Osteoblast (primary cell): ENCODE data around the gene TIAL1. TPM values are rescaled to one million over a fixed set of nuclear protein-coding genes. Genes with fewer than 3 reads are reported as not detected.

Source experiments
- DNase-seq: peaks from one replicate; pipeline ENCODE4 v3.0.0; 2011; ENCODE audit warnings: low spot score, mixed read lengths; ENCODE audit not compliant: insufficient read length; ENCODE audit errors: missing footprints
- H2AFZ ChIP-seq: 2 replicates; pipeline ENCODE4 v1.6.0; 2011; ENCODE audit warnings: mild to moderate bottlenecking, low read length
- H3K27ac ChIP-seq: 2 replicates; pipeline ENCODE4 v1.5.1; 2011; ENCODE audit warnings: mild to moderate bottlenecking, low read depth, low read length, moderate library complexity
- H3K27me3 ChIP-seq: 2 replicates; pipeline ENCODE4 v1.6.0; 2012; ENCODE audit warnings: mild to moderate bottlenecking, control low read depth, inconsistent platforms, low read length, moderate library complexity; ENCODE audit not compliant: insufficient read depth
- H3K36me3 ChIP-seq: 2 replicates; pipeline ENCODE4 v1.5.1; 2011; ENCODE audit warnings: mild to moderate bottlenecking, low read length, control low read depth, moderate library complexity; ENCODE audit not compliant: insufficient read depth
- H3K4me1 ChIP-seq: 2 replicates; pipeline ENCODE4 v1.5.1; 2011; ENCODE audit warnings: mild to moderate bottlenecking, low read length, control low read depth, moderate library complexity; ENCODE audit not compliant: insufficient read depth
- H3K4me2 ChIP-seq: 2 replicates; pipeline ENCODE4 v1.6.0; 2011; ENCODE audit warnings: mild to moderate bottlenecking, low read length; ENCODE audit not compliant: insufficient read depth
- H3K4me3 ChIP-seq: fragments of 200-600 bp; sonication (generic); 3 replicates; pipeline ENCODE4 v1.5.1; 2012; ENCODE audit warnings: mild to moderate bottlenecking, low read length, inconsistent platforms; ENCODE audit not compliant: insufficient read depth
- H3K79me2 ChIP-seq: 2 replicates; pipeline ENCODE4 v1.6.0; 2012; ENCODE audit warnings: mild to moderate bottlenecking, low read length, control low read depth, inconsistent platforms; ENCODE audit not compliant: insufficient read depth
- H3K9me3 ChIP-seq: 2 replicates; pipeline ENCODE4 v1.5.1; 2011; ENCODE audit warnings: low read depth, low read length, control low read depth
- H4K20me1 ChIP-seq: 2 replicates; pipeline ENCODE4 v1.6.0; 2012; ENCODE audit warnings: mild to moderate bottlenecking, low read length, control low read depth; ENCODE audit not compliant: insufficient read depth
- total RNA-seq: library from RNA; depleted of rRNA; stranded (reverse); fragments of >200 nt; gene quantifications from 2 replicates; pipeline ENCODE4 v1.2.3, GENCODE V29; 2012
- TF ChIP-seq, protein P1 (sequence below): IDR thresholded peaks from 2 replicates; pipeline ENCODE4 v1.5.1; 2011; ENCODE audit warnings: mild to moderate bottlenecking, low read depth, low read length, moderate library complexity; ENCODE audit errors: extremely low read depth

The TIAL1 gene
- total RNA-seq, 1 donor: 53.6 TPM

DNA sequence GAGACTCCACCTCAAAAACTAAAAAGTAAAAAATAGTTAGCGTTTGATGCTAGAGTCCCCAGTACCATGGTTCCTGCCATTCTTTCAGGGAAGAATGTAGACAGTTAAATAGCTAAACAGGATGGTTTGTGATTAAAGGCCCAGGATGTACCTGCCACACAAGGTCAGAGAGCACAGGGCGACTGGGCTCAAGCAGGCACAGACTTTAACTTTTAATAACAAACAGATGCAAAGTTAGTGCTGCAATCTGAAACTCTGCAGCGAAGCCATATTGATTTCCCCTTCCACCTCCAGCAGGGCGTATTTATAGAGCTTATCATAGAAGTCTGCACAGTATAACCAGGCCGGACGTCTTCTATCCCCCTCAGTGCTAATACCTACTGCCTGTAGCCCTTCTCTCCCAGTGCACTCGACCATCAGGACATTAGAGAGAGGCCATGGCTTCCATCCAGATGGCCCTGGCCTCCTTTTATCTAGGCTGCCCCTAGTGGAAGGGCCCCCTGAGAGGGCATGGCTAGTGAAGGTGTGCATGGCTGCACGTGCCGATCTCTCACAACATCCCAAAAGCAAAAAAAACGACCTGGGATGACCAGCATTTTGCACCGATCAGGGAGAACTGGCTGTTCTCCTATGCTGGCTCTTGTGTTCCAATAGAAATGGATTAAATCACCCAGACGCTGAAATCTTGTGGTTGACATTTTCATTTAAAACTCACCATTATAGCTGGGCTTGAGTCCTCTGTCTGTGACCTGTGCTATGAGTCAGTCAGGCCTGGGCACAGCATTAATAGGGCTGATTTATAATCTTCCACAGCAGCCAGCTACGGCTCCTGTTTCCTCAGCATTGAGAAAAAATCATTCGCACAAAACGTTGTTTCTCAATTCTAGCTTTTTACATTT, 46.8 kb upstream of the TIAL1 start:
- peak; percentile 92 for DNase-seq
- no peaks in the 10 kb centered on the region for H3K36me3 ChIP-seq
- peak overlapping the region; percentile 66 for H2AFZ ChIP-seq

DNA sequence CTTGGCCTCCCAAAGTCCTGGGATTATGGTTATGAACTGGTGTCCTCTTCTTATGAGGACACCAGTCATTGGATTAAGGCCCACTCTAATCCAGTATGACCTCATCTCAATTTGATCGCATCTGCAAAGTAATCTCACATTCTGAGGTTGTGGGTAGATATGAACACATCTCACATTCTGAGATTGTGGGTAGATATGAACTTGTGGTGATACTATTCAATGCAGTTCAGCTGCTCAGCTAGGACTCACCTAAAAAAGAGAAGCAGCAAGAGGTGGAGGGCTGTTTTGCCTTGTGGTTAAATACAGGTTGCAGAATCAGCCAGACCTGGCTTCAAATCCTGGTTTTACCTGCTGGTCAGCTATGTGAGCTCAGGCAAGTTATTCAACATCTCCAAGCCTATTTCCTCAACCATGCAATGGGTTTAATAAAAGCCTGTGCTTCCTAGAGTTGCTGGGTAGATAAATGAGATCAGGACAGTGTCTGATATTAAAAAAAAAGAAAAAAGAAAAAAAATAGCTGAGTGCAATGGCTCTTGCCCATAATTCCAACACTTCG, 45.9 kb upstream of the TIAL1 start:
- DNase-seq: no peak
- no peaks in the 10 kb centered on the region for H3K79me2 ChIP-seq

More for the DNA sequence above, 46.8 kb upstream of the TIAL1 start:
- Histone ChIP-seq H3K27ac (peak overlapping the region; percentile 46), H3K27me3 (no peaks in the 10 kb centered on the region), H3K4me3 (peak overlapping the region; percentile 32), H4K20me1 (no peaks in the 10 kb centered on the region), H3K79me2 (no peaks in the 10 kb centered on the region), H3K4me1 (peaks cover 11% of the 10 kb centered on the region), H3K9me3 (no peaks in the 10 kb centered on the region), H3K4me2 (peak overlapping the region; percentile 69)
- TF ChIP-seq, protein P1, sequence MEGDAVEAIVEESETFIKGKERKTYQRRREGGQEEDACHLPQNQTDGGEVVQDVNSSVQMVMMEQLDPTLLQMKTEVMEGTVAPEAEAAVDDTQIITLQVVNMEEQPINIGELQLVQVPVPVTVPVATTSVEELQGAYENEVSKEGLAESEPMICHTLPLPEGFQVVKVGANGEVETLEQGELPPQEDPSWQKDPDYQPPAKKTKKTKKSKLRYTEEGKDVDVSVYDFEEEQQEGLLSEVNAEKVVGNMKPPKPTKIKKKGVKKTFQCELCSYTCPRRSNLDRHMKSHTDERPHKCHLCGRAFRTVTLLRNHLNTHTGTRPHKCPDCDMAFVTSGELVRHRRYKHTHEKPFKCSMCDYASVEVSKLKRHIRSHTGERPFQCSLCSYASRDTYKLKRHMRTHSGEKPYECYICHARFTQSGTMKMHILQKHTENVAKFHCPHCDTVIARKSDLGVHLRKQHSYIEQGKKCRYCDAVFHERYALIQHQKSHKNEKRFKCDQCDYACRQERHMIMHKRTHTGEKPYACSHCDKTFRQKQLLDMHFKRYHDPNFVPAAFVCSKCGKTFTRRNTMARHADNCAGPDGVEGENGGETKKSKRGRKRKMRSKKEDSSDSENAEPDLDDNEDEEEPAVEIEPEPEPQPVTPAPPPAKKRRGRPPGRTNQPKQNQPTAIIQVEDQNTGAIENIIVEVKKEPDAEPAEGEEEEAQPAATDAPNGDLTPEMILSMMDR: no peak

DNA sequence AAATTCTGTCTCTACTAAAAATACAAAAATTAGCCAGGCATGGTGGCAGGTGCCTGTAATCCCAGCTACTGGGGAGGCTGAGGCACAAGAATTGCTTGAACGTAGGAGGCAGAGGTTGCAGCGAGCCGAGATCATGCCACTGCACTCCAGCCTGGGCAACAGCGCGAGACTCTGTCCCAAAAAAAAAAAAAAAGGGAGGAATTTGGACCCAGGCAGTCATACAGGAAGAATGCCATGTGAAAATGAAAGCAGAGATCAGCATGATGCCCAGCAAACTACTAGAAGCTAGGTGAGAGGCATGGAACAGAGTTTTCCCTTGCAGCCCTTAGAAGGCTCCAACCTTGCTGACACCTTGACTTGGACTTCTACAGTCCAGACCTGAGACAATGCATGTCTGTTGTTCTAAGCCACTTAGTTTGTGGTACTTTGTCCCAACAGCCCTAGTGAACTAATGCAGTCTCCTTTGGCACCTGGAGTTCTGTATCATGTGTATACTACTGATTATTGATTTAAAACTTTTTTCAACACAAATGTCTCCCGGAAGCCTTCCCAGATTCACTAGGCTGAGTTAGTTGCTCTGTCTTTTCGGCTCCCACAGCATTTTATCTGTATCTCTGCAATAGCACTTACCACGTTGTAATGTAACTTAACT, 44.2 kb upstream of the TIAL1 start:
- Histone ChIP-seq H3K4me2 (no peak overlapping the region), H3K27me3 (no peaks in the 10 kb centered on the region), H3K79me2 (no peaks in the 10 kb centered on the region), H3K36me3 (no peaks in the 10 kb centered on the region), H3K9me3 (no peaks in the 10 kb centered on the region), H2AFZ (no peak overlapping the region), H4K20me1 (no peaks in the 10 kb centered on the region), H3K27ac (no peak overlapping the region), H3K4me1 (peaks cover 11% of the 10 kb centered on the region), H3K4me3 (no peak overlapping the region)
- TF ChIP-seq, protein P1: no peak
- DNase-seq: no peak

More for the DNA sequence above, 45.9 kb upstream of the TIAL1 start:
- no peak overlapping the region for H3K4me2 ChIP-seq
- H3K4me1 ChIP-seq: peaks cover 11% of the 10 kb centered on the region
- no peaks in the 10 kb centered on the region for H3K9me3 ChIP-seq
- no peaks in the 10 kb centered on the region for H3K27me3 ChIP-seq
- no peak overlapping the region for H3K27ac ChIP-seq
- no peak overlapping the region for H3K4me3 ChIP-seq
- TF ChIP-seq, protein P1: no peak
- no peak overlapping the region for H2AFZ ChIP-seq
- H3K36me3 ChIP-seq: no peaks in the 10 kb centered on the region
- no peaks in the 10 kb centered on the region for H4K20me1 ChIP-seq

DNA sequence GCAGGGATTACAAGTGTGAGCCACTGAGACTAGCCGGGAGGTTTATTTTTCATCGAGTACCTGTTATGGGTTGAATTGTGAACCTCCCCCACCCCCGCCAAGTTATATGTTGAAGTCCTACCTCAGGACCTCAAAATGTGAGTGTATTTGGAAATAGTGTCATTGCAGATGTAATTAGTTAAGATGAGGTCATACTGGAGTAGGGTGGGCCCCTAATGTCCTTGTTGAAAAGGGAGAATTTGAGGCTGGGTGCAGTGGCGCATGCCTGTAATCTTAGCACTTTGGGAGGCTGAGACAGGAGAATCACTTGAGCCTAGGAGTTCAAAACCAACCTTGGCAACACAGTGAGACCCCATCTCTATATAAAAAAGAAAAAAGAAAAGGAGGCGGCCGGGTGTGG, 43.6 kb upstream of the TIAL1 start:
- H3K36me3 ChIP-seq: no peaks in the 10 kb centered on the region
- no peak overlapping the region for H2AFZ ChIP-seq
- no peaks in the 10 kb centered on the region for H3K79me2 ChIP-seq
- no peak overlapping the region for H3K4me3 ChIP-seq
- H3K4me2 ChIP-seq: no peak overlapping the region
- no peak for DNase-seq
- H3K4me1 ChIP-seq: peaks cover 11% of the 10 kb centered on the region
- H3K27ac ChIP-seq: no peak overlapping the region
- H4K20me1 ChIP-seq: no peaks in the 10 kb centered on the region
- TF ChIP-seq, protein P1: no peak
- no peaks in the 10 kb centered on the region for H3K27me3 ChIP-seq
- no peaks in the 10 kb centered on the region for H3K9me3 ChIP-seq
